IMR-90 (cell line): ENCODE measurements around the gene ARL9. TPM values are rescaled to one million over a fixed set of nuclear protein-coding genes. Genes with fewer than 3 reads are reported as not detected.

Experiments
- ATAC-seq: fragments of 200-7000 bp; cut with Tn5 transposase; 2 replicates; pipeline ENCODE4 v1.9.1; 2020; ENCODE audit warnings: low read depth, mild to moderate bottlenecking, moderate library complexity
- BruUV-seq: library from RNA; stranded (reverse); fragments of 400-500 nt; replicated peaks from 2 replicates; lab custom pipeline; 2021; lab: Mats Ljungman, UMichigan
- CTCF ChIA-PET: fragments of 300-600 bp; formaldehyde crosslinking; extraction: SDS; loops from one replicate; lab custom pipeline; 2021; ENCODE audit warnings: antibody characterized with exemption; lab: Yijun Ruan, JAX
- POLR2A ChIA-PET: fragments of 300-600 bp; sonication (Branson Sonifier 250); formaldehyde crosslinking; loops from one replicate; lab custom pipeline; 2022; ENCODE audit warnings: antibody characterized with exemption; ENCODE audit not compliant: unreplicated experiment; lab: Charles Lee
- DNase-seq: peaks from one replicate; pipeline ENCODE4 v3.0.0; 2013
- H2AFZ ChIP-seq: replicated peaks from 2 replicates; pipeline ENCODE3; 2013; ENCODE audit warnings: low read length, mild to moderate bottlenecking; ENCODE audit not compliant: poor library complexity
- H2AK5ac ChIP-seq: 2 replicates; pipeline ENCODE4 v1.6.1; 2013; ENCODE audit warnings: low read depth, low read length, inconsistent platforms
- H2AK9ac ChIP-seq: replicated peaks from 2 replicates; pipeline ENCODE3; 2013; ENCODE audit warnings: mild to moderate bottlenecking, low read depth, low read length, moderate library complexity; ENCODE audit not compliant: poor library complexity
- H2BK120ac ChIP-seq: 2 replicates; pipeline ENCODE4 v1.6.1; 2013; ENCODE audit warnings: low read depth, low read length, inconsistent platforms
- H2BK15ac ChIP-seq: 3 replicates; pipeline ENCODE4 v1.6.1; 2013; ENCODE audit warnings: low read depth, low read length, inconsistent platforms
- H2BK20ac ChIP-seq: 2 replicates; pipeline ENCODE4 v1.6.1; 2013; ENCODE audit warnings: low read depth, mild to moderate bottlenecking, inconsistent platforms, low read length, moderate library complexity
- H2BK5ac ChIP-seq: 2 replicates; pipeline ENCODE4 v1.6.1; 2013; ENCODE audit warnings: mild to moderate bottlenecking, low read depth, low read length, inconsistent platforms; ENCODE audit not compliant: poor library complexity, severe bottlenecking
- H3K14ac ChIP-seq: replicated peaks from 2 replicates; pipeline ENCODE4 v1.6.1; 2013; ENCODE audit warnings: low read depth, low read length, inconsistent platforms
- H3K18ac ChIP-seq: 2 replicates; pipeline ENCODE4 v1.6.1; 2013; ENCODE audit warnings: low read depth, low read length, control low read depth
- H3K23ac ChIP-seq: 2 replicates; pipeline ENCODE4 v1.6.1; 2013; ENCODE audit warnings: low read depth, low read length, inconsistent platforms
- H3K27ac ChIP-seq: 2 replicates; pipeline ENCODE4 v1.5.1; 2013; ENCODE audit warnings: mild to moderate bottlenecking, control low read depth, low read length; ENCODE audit not compliant: insufficient read depth
- H3K27me3 ChIP-seq: 2 replicates; pipeline ENCODE4 v1.6.1; 2013; ENCODE audit warnings: low read length; ENCODE audit not compliant: control insufficient read depth, insufficient read depth
- H3K36me3 ChIP-seq: 2 replicates; pipeline ENCODE4 v1.6.1; 2013; ENCODE audit warnings: low read length, mixed read lengths; ENCODE audit not compliant: control insufficient read depth, insufficient read depth
- H3K4ac ChIP-seq: 2 replicates; pipeline ENCODE4 v1.6.1; 2013; ENCODE audit warnings: low read depth, low read length, inconsistent platforms
- H3K4me1 ChIP-seq: 2 replicates; pipeline ENCODE4 v1.6.1; 2013; ENCODE audit warnings: low read length, mixed read lengths; ENCODE audit not compliant: control insufficient read depth, insufficient read depth
- H3K4me2 ChIP-seq: 2 replicates; pipeline ENCODE4 v1.6.1; 2013; ENCODE audit warnings: low read depth, mild to moderate bottlenecking, control low read depth, low read length, moderate library complexity
- H3K4me3 ChIP-seq: 2 replicates; pipeline ENCODE4 v1.5.1; 2013; ENCODE audit warnings: low read depth, mild to moderate bottlenecking, control low read depth, low read length, moderate library complexity; ENCODE audit not compliant: insufficient read depth
- H3K56ac ChIP-seq: 2 replicates; pipeline ENCODE4 v1.6.1; 2013; ENCODE audit warnings: low read length, inconsistent platforms; ENCODE audit not compliant: insufficient read depth; ENCODE audit errors: extremely low read depth
- H3K79me1 ChIP-seq, 2 experiments: 2 replicates each; pipeline ENCODE4 v1.6.1; 2013; ENCODE audit warnings: low read length in 2 of 2, inconsistent platforms in 1 of 2, low read depth in 1 of 2
- H3K9ac ChIP-seq: 2 replicates; pipeline ENCODE4 v1.6.1; 2013; ENCODE audit warnings: low read depth, low read length, control low read depth
- H3K9me1 ChIP-seq: 2 replicates; pipeline ENCODE4 v1.6.1; 2013; ENCODE audit warnings: low read length, inconsistent platforms; ENCODE audit not compliant: insufficient read depth
- H3K9me3 ChIP-seq: 2 replicates; pipeline ENCODE4 v1.6.1; 2013; ENCODE audit warnings: low read length; ENCODE audit not compliant: control insufficient read depth, insufficient read depth
- H4K20me1 ChIP-seq: 2 replicates; pipeline ENCODE4 v1.6.1; 2013; ENCODE audit warnings: low read length, inconsistent platforms; ENCODE audit not compliant: insufficient read depth
- H4K5ac ChIP-seq: 2 replicates; pipeline ENCODE4 v1.6.1; 2013; ENCODE audit warnings: mild to moderate bottlenecking, low read depth, low read length, control low read depth
- H4K8ac ChIP-seq, 2 experiments: 2 replicates each; pipeline ENCODE4 v1.6.1; 2013; ENCODE audit warnings: low read depth in 2 of 2, low read length in 2 of 2, control low read depth in 1 of 2, inconsistent platforms in 1 of 2
- H4K91ac ChIP-seq: 2 replicates; pipeline ENCODE4 v1.6.1; 2013; ENCODE audit warnings: low read depth, low read length, inconsistent platforms; ENCODE audit not compliant: insufficient read depth
- BHLHE40 ChIP-seq: fragments of 150-350 bp; IDR thresholded peaks from 2 replicates; pipeline ENCODE4 v1.6.1; 2016; ENCODE audit warnings: mild to moderate bottlenecking, low read depth, low read length
- CEBPB ChIP-seq: IDR thresholded peaks from 2 replicates; pipeline ENCODE4 v1.6.1; 2012; ENCODE audit warnings: low read depth, low read length, improper control_type of control experiment
- CHD1 ChIP-seq: IDR thresholded peaks from 2 replicates; pipeline ENCODE4 v1.6.1; 2012; ENCODE audit warnings: low read depth, low read length, improper control_type of control experiment
- ELK1 ChIP-seq: fragments of 150-350 bp; IDR thresholded peaks from 2 replicates; pipeline ENCODE4 v1.6.1; 2016; ENCODE audit warnings: low read depth, mild to moderate bottlenecking, low read length, moderate library complexity, borderline replicate concordance
- FOS ChIP-seq: fragments of 150-350 bp; IDR thresholded peaks from 2 replicates; pipeline ENCODE4 v1.6.1; 2016; ENCODE audit warnings: low read depth, low read length
- MAFK ChIP-seq: IDR thresholded peaks from 2 replicates; pipeline ENCODE4 v1.6.1; 2012; ENCODE audit warnings: low read depth, low read length, improper control_type of control experiment
- MAZ ChIP-seq: IDR thresholded peaks from 2 replicates; pipeline ENCODE4 v1.6.1; 2012; ENCODE audit warnings: low read depth, mild to moderate bottlenecking, low read length, improper control_type of control experiment, moderate library complexity, borderline replicate concordance
- MXI1 ChIP-seq: IDR thresholded peaks from 2 replicates; pipeline ENCODE4 v1.6.1; 2012; ENCODE audit warnings: low read depth, mild to moderate bottlenecking, low read length, moderate library complexity, borderline replicate concordance
- NFE2L2 ChIP-seq: fragments of 150-350 bp; IDR thresholded peaks from 2 replicates; pipeline ENCODE4 v1.6.1; 2016; ENCODE audit warnings: low read depth, mild to moderate bottlenecking, low read length
- POLR2A ChIP-seq: IDR thresholded peaks from 2 replicates; pipeline ENCODE4 v1.6.1; 2012; ENCODE audit warnings: mild to moderate bottlenecking, low read depth, low read length
- RAD21 ChIP-seq: IDR thresholded peaks from 2 replicates; pipeline ENCODE4 v1.6.1; 2012; ENCODE audit warnings: low read length, improper control_type of control experiment
- RCOR1 ChIP-seq: IDR thresholded peaks from 2 replicates; pipeline ENCODE4 v1.6.1; 2012; ENCODE audit warnings: mild to moderate bottlenecking, low read length, improper control_type of control experiment; ENCODE audit not compliant: insufficient replicate concordance
- RFX5 ChIP-seq: IDR thresholded peaks from 2 replicates; pipeline ENCODE4 v1.8.0; 2012; ENCODE audit warnings: low read depth, mild to moderate bottlenecking, low read length, moderate library complexity
- SMC3 ChIP-seq: fragments of 150-350 bp; IDR thresholded peaks from 2 replicates; pipeline ENCODE4 v1.6.1; 2016; ENCODE audit warnings: low read depth, mild to moderate bottlenecking, antibody characterized with exemption, low read length, moderate library complexity
- USF2 ChIP-seq: fragments of 150-350 bp; IDR thresholded peaks from 2 replicates; pipeline ENCODE4 v1.6.1; 2017; ENCODE audit warnings: mild to moderate bottlenecking, antibody characterized with exemption, low read length, low read depth
- WGBS, 2 experiments: methylation state at CpG; one replicate each; pipeline versions ENCODE4 v1.1.5 to v1.1.7; 2013; ENCODE audit warnings: missing lambda C conversion rate in 2 of 2; ENCODE audit not compliant: insufficient read length in 1 of 2; ENCODE audit errors: extremely low coverage in 2 of 2; 5-methylcytosine and 5-hydroxymethylcytosine counted together
- dilution Hi-C: fragments of 300-500 bp; cut with HindIII; formaldehyde crosslinking; loops from one replicate; pipeline ENCODE4 v1.14.3; 2018; ENCODE audit warnings: low sequenced_read_pairs; ENCODE audit not compliant: unreplicated experiment
- in situ Hi-C: fragments of 300-500 bp; cut with MboI; formaldehyde crosslinking; loops from 3 replicates; pipeline ENCODE4 v1.14.3; 2019; ENCODE audit warnings: low sequenced_read_pairs, inconsistent platforms, mixed read lengths
- intact Hi-C: fragments of 100-400 bp; cut with micrococcal nuclease; formaldehyde crosslinking; loops from 2 replicates; pipeline ENCODE4 v1.10.0; 2022
- polyA plus RNA-seq, 3 experiments: library from polyadenylated mRNA; depleted of rRNA; stranded (reverse); fragments of >200 nt; gene quantifications; 2 replicates each; pipeline ENCODE4 v1.2.3, GENCODE V29; 2012; ENCODE audit warnings: low replicate concordance in 1 of 3
- total RNA-seq: library from RNA; depleted of rRNA; stranded (reverse); fragments of >200 nt; gene quantifications from 2 replicates; pipeline ENCODE4 v1.2.3, GENCODE V29; 2012
- TF ChIP-seq, protein P1 (sequence below): conservative IDR thresholded peaks from 2 replicates; pipeline ENCODE4 v1.5.1; 2012; ENCODE audit warnings: mild to moderate bottlenecking, low read depth, low read length, improper control_type of control experiment

ARL9 gene
- total and polyA plus RNA-seq, 2 of the 4 experiments (the other 2 are of a cell fraction), result 0.18 to 0.51 TPM

DNA sequence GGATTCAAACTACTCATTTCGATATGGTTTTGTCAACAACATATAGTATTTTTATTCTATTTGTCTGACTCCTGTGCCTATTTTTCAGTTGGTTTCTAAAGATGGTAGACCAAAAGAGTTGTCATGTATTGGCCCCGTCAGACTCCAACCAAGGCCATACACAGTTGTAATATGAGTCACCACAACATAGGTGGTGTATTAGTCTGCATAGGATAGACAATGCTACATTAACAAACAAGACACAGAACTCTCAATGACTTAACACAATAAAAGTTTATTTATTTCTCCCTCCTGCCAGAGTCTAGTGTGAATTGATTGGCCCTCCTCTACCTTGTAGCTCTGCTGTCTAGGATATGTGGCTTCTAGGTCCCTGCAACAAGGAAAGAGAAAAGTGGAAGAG, 45.9 kb downstream of the ARL9 start:
- no peak overlapping the region for H4K91ac ChIP-seq
- ATAC-seq, result no peak
- H3K4ac ChIP-seq, result no peak overlapping the region
- no TSS peak for BruUV-seq
- in situ Hi-C loops (no loop called here), dilution Hi-C loops (no loop called here), intact Hi-C loops (no loop called here)
- no peak overlapping the region for H3K23ac ChIP-seq
- H2BK5ac ChIP-seq, result no peak overlapping the region
- DNase-seq, result no peak
- no peak overlapping the region for H3K56ac ChIP-seq
- no peak overlapping the region for H2BK120ac ChIP-seq
- no peak for TF ChIP-seq MAFK
- TF ChIP-seq NFE2L2, result no peak
- TF ChIP-seq CEBPB, result no peak
- no peak for TF ChIP-seq RCOR1
- TF ChIP-seq RFX5, result no peak
- no peak for TF ChIP-seq ELK1
- TF ChIP-seq, protein P1, sequence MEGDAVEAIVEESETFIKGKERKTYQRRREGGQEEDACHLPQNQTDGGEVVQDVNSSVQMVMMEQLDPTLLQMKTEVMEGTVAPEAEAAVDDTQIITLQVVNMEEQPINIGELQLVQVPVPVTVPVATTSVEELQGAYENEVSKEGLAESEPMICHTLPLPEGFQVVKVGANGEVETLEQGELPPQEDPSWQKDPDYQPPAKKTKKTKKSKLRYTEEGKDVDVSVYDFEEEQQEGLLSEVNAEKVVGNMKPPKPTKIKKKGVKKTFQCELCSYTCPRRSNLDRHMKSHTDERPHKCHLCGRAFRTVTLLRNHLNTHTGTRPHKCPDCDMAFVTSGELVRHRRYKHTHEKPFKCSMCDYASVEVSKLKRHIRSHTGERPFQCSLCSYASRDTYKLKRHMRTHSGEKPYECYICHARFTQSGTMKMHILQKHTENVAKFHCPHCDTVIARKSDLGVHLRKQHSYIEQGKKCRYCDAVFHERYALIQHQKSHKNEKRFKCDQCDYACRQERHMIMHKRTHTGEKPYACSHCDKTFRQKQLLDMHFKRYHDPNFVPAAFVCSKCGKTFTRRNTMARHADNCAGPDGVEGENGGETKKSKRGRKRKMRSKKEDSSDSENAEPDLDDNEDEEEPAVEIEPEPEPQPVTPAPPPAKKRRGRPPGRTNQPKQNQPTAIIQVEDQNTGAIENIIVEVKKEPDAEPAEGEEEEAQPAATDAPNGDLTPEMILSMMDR, result no peak
- TF ChIP-seq MAZ, result no peak
- no peak for TF ChIP-seq CHD1
- no peak for TF ChIP-seq BHLHE40
- TF ChIP-seq MXI1, result no peak
- no peak for TF ChIP-seq SMC3
- no peak for TF ChIP-seq RAD21
- TF ChIP-seq USF2, result no peak
- TF ChIP-seq FOS, result no peak
- no peak for TF ChIP-seq POLR2A
- no peaks in the 10 kb centered on the region for H3K9me1 ChIP-seq
- H2AK9ac ChIP-seq, result no peak overlapping the region
- no peaks in the 10 kb centered on the region for H4K20me1 ChIP-seq
- H3K18ac ChIP-seq, result no peak overlapping the region
- no peaks in the 10 kb centered on the region for H3K27me3 ChIP-seq
- no peak overlapping the region for H2BK20ac ChIP-seq
- H4K8ac ChIP-seq, result no peak overlapping the region
- ChIA-PET POLR2A (no interaction called here), CTCF (no interaction called here)
- H4K5ac ChIP-seq, result no peak overlapping the region
- H3K4me1 ChIP-seq, result no peaks in the 10 kb centered on the region
- H2BK15ac ChIP-seq, result no peak overlapping the region
- no peak overlapping the region for H3K14ac ChIP-seq
- H3K9me3 ChIP-seq, result no peaks in the 10 kb centered on the region
- H2AFZ ChIP-seq, result no peak overlapping the region
- no peak overlapping the region for H2AK5ac ChIP-seq
- H3K27ac ChIP-seq, result no peak overlapping the region
- H3K4me2 ChIP-seq, result no peak overlapping the region
- H3K4me3 ChIP-seq, result no peak overlapping the region
- H3K79me1 ChIP-seq, result no peaks in the 10 kb centered on the region
- no peak overlapping the region for H3K9ac ChIP-seq
- no CpG with 5 or more reads among the region's 2 CpGs for WGBS, 2 experiments
- H3K36me3 ChIP-seq, result no peaks in the 10 kb centered on the region
